Fibroblast of the aortic adventitia (primary cell): ENCODE data around the gene NXPE1. TPM values are rescaled to one million over a fixed set of nuclear protein-coding genes. Genes with fewer than 3 reads are reported as not detected.
A peak's percentile ranks its signal among the peaks of the same experiment; 100 is the strongest.

Experiments used
- DNase-seq: peaks from one replicate; pipeline ENCODE4 v3.0.0-alpha.2; 2010; ENCODE audit warnings: low read depth
- H3K4me3 ChIP-seq: 2 replicates; pipeline ENCODE4 v1.5.1; 2011; ENCODE audit warnings: low read depth, mild to moderate bottlenecking, control low read depth, low read length, moderate library complexity
- total RNA-seq: library from RNA; depleted of rRNA; stranded (reverse); fragments of >200 nt; gene quantifications from 2 replicates; pipeline ENCODE4 v1.2.3, GENCODE V29; 2012; ENCODE audit warnings: low replicate concordance
- TF ChIP-seq, protein P1 (sequence below): IDR thresholded peaks from 2 replicates; pipeline ENCODE4 v1.5.1; 2011; ENCODE audit warnings: mild to moderate bottlenecking, low read length, control low read depth, inconsistent platforms; ENCODE audit not compliant: insufficient read depth

The NXPE1 gene
- total RNA-seq, 1 donor = not detected

DNA sequence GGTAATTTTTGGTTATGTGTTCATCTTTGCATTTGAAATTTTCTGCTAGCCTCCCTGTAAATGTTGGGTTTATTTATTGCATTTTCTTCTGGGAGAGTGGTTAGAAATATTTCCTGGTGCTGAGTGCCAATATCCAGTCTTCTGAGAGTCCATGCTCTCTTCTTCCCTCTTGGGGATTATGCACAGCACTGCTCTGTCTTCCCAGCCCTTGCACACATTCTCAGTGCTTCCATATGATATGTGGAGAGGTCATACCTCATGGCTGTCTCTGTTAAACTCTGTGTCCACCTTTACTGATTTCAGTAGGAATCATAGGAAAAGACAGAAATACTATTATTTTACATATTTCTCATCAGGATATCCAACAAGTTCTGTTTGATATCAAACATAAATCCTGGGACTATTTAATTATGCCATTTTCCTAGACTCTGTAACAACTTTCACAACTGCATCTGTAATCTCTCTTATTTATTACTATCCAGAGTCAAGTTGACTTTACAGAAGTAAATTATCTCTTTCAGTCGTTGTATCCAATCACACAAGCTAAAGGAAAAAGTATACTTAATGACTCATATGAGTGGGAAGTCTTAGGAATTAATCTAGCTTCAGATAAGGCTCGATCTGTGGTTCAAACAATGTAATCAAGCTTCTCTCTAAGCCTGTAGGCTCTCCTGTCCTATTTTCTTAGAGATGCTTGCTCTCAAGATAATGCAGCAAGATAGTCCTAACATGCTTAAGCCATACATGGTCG, 2.7 kb upstream of the NXPE1 start:
- H3K4me3 ChIP-seq = no peak overlapping the region
- TF ChIP-seq, protein P1, sequence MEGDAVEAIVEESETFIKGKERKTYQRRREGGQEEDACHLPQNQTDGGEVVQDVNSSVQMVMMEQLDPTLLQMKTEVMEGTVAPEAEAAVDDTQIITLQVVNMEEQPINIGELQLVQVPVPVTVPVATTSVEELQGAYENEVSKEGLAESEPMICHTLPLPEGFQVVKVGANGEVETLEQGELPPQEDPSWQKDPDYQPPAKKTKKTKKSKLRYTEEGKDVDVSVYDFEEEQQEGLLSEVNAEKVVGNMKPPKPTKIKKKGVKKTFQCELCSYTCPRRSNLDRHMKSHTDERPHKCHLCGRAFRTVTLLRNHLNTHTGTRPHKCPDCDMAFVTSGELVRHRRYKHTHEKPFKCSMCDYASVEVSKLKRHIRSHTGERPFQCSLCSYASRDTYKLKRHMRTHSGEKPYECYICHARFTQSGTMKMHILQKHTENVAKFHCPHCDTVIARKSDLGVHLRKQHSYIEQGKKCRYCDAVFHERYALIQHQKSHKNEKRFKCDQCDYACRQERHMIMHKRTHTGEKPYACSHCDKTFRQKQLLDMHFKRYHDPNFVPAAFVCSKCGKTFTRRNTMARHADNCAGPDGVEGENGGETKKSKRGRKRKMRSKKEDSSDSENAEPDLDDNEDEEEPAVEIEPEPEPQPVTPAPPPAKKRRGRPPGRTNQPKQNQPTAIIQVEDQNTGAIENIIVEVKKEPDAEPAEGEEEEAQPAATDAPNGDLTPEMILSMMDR = no peak
- DNase-seq = peak; percentile 71

DNA sequence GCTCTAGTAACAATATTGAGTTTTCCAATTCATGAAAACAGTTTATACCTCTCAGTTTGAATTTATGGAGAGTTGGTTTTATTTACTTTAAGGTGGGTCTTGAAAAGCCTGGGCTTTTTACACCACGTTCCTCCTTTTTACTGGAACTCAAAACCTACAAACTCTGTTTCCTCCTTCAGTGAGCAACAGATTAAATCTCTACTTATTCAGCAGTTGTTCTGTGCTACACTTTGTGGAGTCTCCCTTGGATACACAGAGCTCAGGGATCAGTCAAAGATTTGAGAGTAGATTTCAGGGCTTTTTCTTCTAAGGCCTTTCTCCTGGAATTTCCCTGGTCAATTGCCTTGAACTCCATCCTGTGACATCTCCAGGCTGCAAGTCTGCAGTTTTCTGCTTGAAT, 3.5 kb downstream of the NXPE1 start:
- DNase-seq = peak; percentile 2
- TF ChIP-seq, protein P1 = no peak
- no peak overlapping the region for H3K4me3 ChIP-seq

DNA sequence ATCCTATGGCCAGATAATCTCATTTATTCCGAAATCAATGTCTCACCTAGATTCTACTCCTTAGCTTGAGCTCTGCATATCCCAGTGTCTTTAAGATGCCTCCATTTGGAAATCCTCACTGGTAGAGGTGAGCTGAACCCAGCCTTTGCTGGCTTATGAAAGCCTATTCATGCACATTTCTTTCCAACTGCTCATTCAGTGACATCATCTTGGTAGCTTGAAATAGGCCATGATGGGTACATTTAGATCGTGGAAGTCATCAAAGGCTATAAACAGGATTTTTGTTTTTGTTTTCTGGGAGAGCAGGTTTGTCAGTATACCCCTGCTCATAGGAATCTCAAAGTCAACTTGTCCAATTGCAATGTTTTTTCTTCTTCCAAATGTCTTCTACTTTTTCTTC, 6.0 kb downstream of the NXPE1 start:
- no peak for DNase-seq
- TF ChIP-seq, protein P1 = no peak
- no peak overlapping the region for H3K4me3 ChIP-seq

DNA sequence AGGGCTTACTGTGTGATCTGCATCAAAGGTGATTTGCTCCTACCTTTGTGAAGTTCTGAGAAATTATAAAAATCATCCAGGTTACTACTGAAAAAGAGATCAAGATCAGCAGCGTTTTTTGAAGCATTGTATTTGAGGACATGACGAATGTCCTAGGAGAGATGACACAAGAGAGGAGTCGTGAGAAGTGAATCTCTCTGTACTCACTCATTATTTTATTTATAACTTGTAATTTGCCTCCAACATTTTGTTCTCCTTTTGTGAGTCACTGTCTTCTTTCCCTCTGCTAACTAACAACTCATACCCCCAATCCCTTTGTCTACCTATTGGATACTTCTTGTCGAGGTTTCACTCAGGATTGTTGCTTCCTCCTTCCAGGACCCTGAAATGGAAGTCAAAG, 8.6 kb downstream of the NXPE1 start:
- no peak overlapping the region for H3K4me3 ChIP-seq

DNA sequence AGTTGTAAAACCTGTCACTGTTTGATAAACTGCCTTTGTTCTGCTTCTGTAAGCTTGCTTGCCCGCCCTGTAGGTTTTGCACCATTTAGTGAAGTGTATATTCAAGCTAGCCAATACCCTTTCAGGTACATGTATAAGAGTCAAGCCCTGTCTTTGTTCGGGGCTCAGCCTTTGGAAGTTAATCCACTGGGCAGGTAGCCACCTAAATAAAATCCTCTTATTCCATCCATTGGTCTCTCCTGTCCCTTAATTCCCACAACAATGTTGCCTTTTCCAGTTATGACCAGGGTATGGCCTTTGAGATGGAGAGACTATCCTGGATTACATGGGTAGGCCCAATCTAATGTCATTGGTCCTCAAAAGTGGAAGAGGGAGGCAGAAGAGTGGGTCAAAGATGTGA, 34.0 kb downstream of the NXPE1 start:
- DNase-seq = no peak
- TF ChIP-seq, protein P1 = no peak
- H3K4me3 ChIP-seq = no peak overlapping the region

More for the DNA sequence above, 8.6 kb downstream of the NXPE1 start:
- no peak for DNase-seq
- TF ChIP-seq, protein P1 = no peak

DNA sequence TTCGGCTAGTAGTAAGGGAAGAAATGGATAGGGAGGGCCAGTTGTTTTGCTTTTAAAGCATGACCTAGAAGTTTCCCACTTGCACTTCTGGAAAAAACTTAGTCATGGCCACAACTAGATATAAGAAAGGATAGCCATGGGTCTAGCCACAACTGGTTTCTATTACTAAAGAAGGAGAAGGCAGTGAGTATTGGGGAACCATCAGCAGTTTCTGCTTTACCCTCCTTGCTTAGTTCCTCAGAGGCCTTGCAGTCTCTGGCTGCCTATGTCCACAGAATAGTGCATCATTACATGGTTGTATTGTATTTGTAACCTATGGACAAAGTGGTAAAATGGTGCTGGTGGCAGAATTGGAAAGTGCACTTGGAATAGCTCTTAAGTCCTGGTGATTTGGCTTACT, 35.6 kb downstream of the NXPE1 start:
- TF ChIP-seq, protein P1 = no peak
- no peak for DNase-seq
- H3K4me3 ChIP-seq = no peak overlapping the region

DNA sequence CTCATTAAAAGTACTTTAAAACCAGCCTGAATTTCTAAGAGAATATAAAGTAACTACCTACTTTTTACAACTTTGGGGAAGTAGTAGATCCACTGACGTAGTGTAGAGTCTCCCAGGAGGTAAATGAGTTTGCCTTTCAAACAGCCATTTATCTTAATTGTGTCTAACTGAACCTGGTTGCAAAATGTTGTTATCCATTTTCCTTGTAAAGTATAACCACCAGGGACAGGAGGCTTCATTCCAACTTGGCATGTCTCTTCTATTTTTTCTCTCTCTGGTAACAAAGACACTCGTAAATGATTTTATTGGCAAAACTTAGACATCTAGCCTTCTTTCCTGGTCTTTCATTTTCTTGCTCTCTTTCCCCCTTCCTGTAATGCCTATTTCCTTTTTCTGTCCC, 36.9 kb downstream of the NXPE1 start:
- TF ChIP-seq, protein P1 = no peak
- H3K4me3 ChIP-seq = no peak overlapping the region
- DNase-seq = peak; percentile 27
